HG02678 (cell line): ENCODE results near the gene TMEFF1.
"Not testable (repeated sequence)": the region's sequence is repeated elsewhere in the genome, so short reads cannot be mapped to it uniquely, and the experiment has no call there.

Experiments used
- ATAC-seq: cut with Tn5 transposase; IDR thresholded peaks from one replicate; pipeline ENCODE4 v1.9.1; 2021; ENCODE audit warnings: mild to moderate bottlenecking, moderate library complexity; ENCODE audit not compliant: unreplicated experiment

Gene TMEFF1

GRCh38 chr9:100488177-100488576, 15.2 kb downstream of the TMEFF1 start:
- ATAC-seq = no peak

- ATAC-seq = no peak
Measured at GRCh38 chr9:100489836-100490235, 16.9 kb downstream of the TMEFF1 start.

GRCh38 chr9:100492952-100493351, 20.0 kb downstream of the TMEFF1 start:
- ATAC-seq = no peak

GRCh38 chr9:100498592-100498991, 25.6 kb downstream of the TMEFF1 start:
- ATAC-seq = no peak

- no peak for ATAC-seq
Measured at GRCh38 chr9:100499460-100499859, 26.5 kb downstream of the TMEFF1 start.

GRCh38 chr9:100499866-100500265, 26.9 kb downstream of the TMEFF1 start:
- no peak for ATAC-seq

- ATAC-seq = peak; percentile 53
Measured at GRCh38 chr9:100505564-100506159, 32.7 kb downstream of the TMEFF1 start.

GRCh38 chr9:100507350-100507749, 34.4 kb downstream of the TMEFF1 start:
- peak; percentile 56 for ATAC-seq

- ATAC-seq = no peak
Measured at GRCh38 chr9:100511205-100511604, 38.3 kb downstream of the TMEFF1 start.

GRCh38 chr9:100515578-100516494, 42.9 kb downstream of the TMEFF1 start:
- no peak for ATAC-seq

GRCh38 chr9:100521282-100521681, 48.3 kb downstream of the TMEFF1 start:
- ATAC-seq = no peak

- ATAC-seq = no peak
Measured at GRCh38 chr9:100525563-100525962, 52.6 kb downstream of the TMEFF1 start.

GRCh38 chr9:100527180-100527794, 54.3 kb downstream of the TMEFF1 start:
- not testable (repeated sequence) for ATAC-seq

GRCh38 chr9:100534401-100534800, 61.5 kb downstream of the TMEFF1 start:
- no peak for ATAC-seq

- ATAC-seq = no peak
Measured at GRCh38 chr9:100540327-100540726, 67.4 kb downstream of the TMEFF1 start.

GRCh38 chr9:100549048-100549447, 76.1 kb downstream of the TMEFF1 start:
- ATAC-seq = no peak

GRCh38 chr9:100554935-100555401, 82.0 kb downstream of the TMEFF1 start:
- no peak for ATAC-seq

- ATAC-seq = no peak
Measured at GRCh38 chr9:100555471-100555870, 82.5 kb downstream of the TMEFF1 start.

GRCh38 chr9:100557053-100557452, 84.1 kb downstream of the TMEFF1 start:
- no peak for ATAC-seq

- no peak for ATAC-seq
Measured at GRCh38 chr9:100561256-100561655, 88.3 kb downstream of the TMEFF1 start.

- no peak for ATAC-seq
Measured at GRCh38 chr9:100567856-100568255, 94.9 kb downstream of the TMEFF1 start.
